ENCODE data around the gene UBAC2. TPM values are rescaled to one million over a fixed set of nuclear protein-coding genes. Genes with fewer than 3 reads are reported as not detected.

Gene UBAC2
- total RNA-seq, 1 donor from 2014 or later, result 33.8 TPM

DNA sequence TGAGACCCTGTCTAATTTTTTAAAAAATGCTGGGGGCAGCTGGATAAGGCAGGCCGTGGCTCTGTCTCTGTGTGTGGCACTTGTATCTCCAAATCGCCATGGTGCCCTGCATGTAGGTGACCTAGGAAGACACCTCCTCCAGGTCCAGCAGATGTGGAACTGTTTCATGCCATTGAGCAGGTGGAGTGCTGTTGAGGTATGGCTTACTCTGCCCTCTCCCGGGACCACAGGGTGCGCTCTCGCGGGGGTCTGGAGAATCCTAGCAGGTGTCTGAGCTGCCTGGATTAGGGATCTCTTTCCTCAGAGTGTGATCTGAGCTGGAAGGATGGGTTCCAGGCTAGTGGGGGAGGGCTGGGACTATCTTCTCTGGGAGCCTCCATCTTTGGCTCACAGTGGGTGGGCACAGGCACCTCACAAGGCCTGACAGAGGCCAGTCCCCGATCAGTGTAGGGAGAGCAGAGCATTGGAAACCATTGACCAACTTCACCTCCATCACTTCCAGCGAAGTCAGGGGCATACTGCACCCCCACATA, 233.0 kb downstream of the UBAC2 start:
- no peak for DNase-seq (ENCODE audit: low read depth, low spot score)

DNA sequence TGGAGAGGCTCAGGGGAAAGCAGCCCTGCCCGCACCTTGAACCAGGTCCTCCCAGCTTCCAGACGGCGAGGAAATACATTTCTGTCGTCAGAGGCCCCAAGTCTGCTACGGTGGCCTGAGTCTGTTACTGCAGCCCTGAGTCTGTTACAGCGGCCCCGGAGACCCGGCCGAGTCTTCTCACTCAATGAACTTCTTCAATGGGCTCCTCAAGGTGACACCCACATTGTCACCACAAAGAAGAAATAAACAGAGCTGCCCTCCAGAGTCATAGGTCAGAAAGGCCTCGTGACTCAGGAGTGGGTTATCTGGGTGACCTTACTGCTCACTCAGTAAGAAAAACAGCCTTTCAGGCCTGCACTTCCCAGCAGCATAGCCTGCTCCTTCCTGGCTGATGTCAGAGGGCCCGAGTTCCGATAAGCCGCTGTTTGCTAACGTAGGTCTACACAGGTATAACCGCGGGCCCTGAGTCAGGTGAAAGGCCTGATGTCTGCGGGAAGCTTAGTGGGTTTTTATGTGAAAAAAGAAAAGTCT, 233.7 kb downstream of the UBAC2 start:
- DNase-seq (ENCODE audit: low read depth, low spot score), result no peak

DNA sequence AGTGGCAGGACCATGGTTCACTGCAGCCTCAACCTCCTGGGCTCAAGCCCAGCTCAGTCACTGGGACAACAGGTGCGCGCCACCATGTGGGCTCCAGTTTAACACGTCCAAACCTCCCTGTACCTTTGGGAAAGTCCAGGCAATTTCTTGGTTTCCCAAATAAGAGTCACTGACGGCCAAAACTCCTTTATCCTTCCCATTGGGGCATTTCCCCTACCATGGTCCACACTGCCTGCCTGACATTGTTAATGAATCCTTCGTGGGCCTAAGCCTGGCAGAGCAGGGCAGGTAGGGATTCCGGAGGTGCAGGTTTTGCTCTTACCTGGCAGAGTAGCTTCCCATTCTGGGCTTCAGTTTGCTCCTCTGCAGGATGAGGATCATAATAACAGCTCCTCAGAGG, 234.5 kb downstream of the UBAC2 start:
- DNase-seq (ENCODE audit: low read depth, low spot score), result no peak

- no peak for DNase-seq (ENCODE audit: low read depth, low spot score)
These were observed 235.3 kb downstream of the UBAC2 start for GRCh38 chr13:99435998-99436397.

Other genes starting within 250 kb of the UBAC2 start
- 310 and 311 TPM in 2 replicates for gene DOCK9, start 222.8 kb upstream of the UBAC2 start, total RNA-seq
- gene GPR18, start 57.5 kb downstream of the UBAC2 start, total RNA-seq, result not detected in 2 replicates
- gene GPR183, start 106.5 kb downstream of the UBAC2 start, total RNA-seq, result not detected in 2 replicates